RWPE2 (cell line): ENCODE data around the gene BRF1.

Experiments
- ATAC-seq: fragments of 200-7000 bp; cut with Tn5 transposase; 3 replicates; pipeline ENCODE4 v1.9.1; 2021; ENCODE audit warnings: low read depth
- DNase-seq: peaks from one replicate; pipeline ENCODE4 v3.0.0-alpha.2; 2020; ENCODE audit warnings: low spot score
- H3K27ac ChIP-seq: fragments of 450-650 bp; 2 replicates; pipeline ENCODE4 v1.5.1; 2017; ENCODE audit warnings: mild to moderate bottlenecking; ENCODE audit not compliant: poor library complexity, severe bottlenecking
- H3K27me3 ChIP-seq: fragments of 250-450 bp; sonication (Bioruptor Pico); 2 replicates; pipeline ENCODE4 v1.5.1; 2021; ENCODE audit warnings: mild to moderate bottlenecking, moderate library complexity; ENCODE audit not compliant: insufficient read depth, poor library complexity, severe bottlenecking
- H3K36me3 ChIP-seq: fragments of 250-450 bp; sonication (Bioruptor Pico); 2 replicates; pipeline ENCODE4 v1.5.1; 2020; ENCODE audit warnings: low read depth, mild to moderate bottlenecking, moderate library complexity
- H3K4me1 ChIP-seq: fragments of 250-450 bp; sonication (Bioruptor Pico); 2 replicates; pipeline ENCODE4 v1.5.1; 2021; ENCODE audit warnings: mild to moderate bottlenecking, moderate library complexity; ENCODE audit not compliant: insufficient read depth, poor library complexity, severe bottlenecking
- H3K4me3 ChIP-seq: fragments of 250-450 bp; sonication (Bioruptor Pico); 2 replicates; pipeline ENCODE4 v1.5.1; 2021; ENCODE audit warnings: mild to moderate bottlenecking, moderate library complexity; ENCODE audit not compliant: severe bottlenecking
- H3K9me3 ChIP-seq: fragments of 250-450 bp; sonication (Bioruptor Pico); 2 replicates; pipeline ENCODE4 v1.5.1; 2021; ENCODE audit warnings: mild to moderate bottlenecking, moderate library complexity; ENCODE audit not compliant: severe bottlenecking
- TF ChIP-seq, protein P1 (sequence below): fragments of 450-650 bp; IDR thresholded peaks from one replicate; pipeline ENCODE4 v1.5.1; 2017; ENCODE audit warnings: mild to moderate bottlenecking, moderate library complexity; ENCODE audit not compliant: poor library complexity, severe bottlenecking

The BRF1 gene

DNA sequence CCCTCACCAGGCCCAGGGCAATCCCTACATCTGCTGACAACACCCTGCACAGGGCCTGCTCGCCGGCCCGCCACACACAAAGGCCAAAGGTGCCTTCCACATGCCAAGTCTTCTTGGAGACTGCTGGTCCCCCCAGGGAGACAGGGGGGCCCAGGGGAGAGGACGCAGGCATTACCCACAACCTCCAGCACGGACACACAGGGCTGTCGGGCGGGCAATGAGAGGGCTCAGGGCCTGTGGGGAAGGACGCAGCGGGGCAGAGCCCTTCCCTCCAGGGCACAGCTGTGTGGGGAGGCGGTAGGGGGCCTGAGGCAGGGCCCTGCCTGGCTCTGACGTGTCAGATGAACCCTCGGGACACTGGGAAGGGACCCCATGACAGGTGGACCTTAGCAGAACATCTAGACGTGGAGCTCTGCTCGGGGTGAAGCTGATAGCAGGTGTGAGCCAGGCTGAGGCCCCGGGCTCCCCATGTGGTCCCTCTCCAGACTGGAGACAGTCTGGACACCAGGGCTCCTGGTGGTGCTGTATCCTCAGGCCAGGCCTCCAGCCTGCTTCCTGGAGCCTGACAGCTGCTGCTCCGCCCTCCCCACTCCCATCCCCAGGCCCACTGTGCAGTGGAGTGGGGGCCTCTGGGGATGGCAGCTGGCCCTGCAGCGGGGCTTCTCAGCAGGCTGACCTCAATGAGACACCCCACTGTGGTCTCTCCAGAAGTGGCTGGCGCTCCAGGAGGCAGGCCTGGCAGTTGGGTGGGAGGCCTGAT lies 88.1 kb downstream of the BRF1 start:
- no peak for ATAC-seq
- Histone ChIP-seq H3K4me1 (no peaks in the 10 kb centered on the region), H3K9me3 (no peaks in the 10 kb centered on the region), H3K4me3 (no peak overlapping the region), H3K27ac (no peak overlapping the region), H3K27me3 (no peaks in the 10 kb centered on the region), H3K36me3 (peaks cover 7% of the 10 kb centered on the region; the same call in 1 of the 2 replicates)
- TF ChIP-seq, protein P1, sequence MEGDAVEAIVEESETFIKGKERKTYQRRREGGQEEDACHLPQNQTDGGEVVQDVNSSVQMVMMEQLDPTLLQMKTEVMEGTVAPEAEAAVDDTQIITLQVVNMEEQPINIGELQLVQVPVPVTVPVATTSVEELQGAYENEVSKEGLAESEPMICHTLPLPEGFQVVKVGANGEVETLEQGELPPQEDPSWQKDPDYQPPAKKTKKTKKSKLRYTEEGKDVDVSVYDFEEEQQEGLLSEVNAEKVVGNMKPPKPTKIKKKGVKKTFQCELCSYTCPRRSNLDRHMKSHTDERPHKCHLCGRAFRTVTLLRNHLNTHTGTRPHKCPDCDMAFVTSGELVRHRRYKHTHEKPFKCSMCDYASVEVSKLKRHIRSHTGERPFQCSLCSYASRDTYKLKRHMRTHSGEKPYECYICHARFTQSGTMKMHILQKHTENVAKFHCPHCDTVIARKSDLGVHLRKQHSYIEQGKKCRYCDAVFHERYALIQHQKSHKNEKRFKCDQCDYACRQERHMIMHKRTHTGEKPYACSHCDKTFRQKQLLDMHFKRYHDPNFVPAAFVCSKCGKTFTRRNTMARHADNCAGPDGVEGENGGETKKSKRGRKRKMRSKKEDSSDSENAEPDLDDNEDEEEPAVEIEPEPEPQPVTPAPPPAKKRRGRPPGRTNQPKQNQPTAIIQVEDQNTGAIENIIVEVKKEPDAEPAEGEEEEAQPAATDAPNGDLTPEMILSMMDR, result no peak
- no peak for DNase-seq

DNA sequence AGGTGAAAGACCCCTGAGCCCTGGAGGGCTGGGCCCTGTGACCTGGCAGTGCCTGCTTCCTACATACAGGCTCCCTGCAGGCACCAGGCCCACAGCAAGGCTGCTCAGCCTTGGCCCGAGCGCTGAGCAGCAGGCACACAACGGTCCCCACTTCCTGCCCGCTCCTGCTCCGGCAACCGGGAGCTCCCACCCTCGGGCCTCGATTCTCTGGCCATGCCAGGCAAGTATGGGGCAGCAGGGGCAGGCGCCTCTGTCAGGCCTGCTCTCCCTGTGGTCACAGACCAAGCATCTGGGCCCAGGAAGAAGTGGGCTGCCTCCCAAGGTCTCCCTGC lies 89.1 kb downstream of the BRF1 start:
- Histone ChIP-seq H3K4me3 (no peak overlapping the region), H3K4me1 (no peaks in the 10 kb centered on the region), H3K9me3 (no peaks in the 10 kb centered on the region), H3K27ac (no peak overlapping the region), H3K36me3 (0 out of 2 replicates have a peak, but pooled peaks cover 3% of the 10 kb centered on the region), H3K27me3 (no peaks in the 10 kb centered on the region)
- ATAC-seq, result no peak
- TF ChIP-seq, protein P1, result no peak
- no peak for DNase-seq

DNA sequence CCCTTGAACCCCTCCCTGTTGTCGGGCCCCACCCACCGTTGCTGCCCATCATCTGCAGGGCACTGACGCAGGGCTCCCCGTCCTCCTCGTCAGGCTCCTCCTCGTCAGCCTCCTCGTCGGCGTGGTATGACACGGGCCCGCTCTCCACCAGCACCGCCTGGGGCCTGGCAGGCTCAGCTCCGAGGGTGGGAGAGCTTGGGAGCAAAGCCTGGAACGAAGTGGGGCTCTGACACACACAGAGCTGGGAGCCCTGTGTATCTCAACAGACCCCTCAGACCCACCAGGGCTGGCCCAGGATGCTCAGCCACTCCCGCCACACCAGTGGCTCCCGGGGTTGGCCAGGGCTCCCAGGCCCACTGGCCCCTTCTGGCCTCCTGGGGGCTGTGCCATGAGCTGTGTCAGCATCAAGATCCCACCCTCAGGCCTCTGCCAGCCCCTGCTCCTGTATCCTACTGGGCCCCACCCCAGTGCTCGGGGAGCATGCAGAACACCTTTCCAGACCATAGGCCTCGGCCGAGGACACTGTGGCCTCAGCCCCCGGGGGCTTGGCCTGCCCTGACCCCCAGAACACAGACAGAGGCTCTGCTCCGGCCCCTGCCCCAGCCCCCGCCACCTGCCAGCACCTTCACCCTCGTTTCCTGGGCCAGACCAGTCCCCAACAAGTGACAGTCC lies 89.6 kb downstream of the BRF1 start:
- TF ChIP-seq, protein P1, result no peak
- Histone ChIP-seq H3K36me3 (0 out of 2 replicates have a peak, but pooled peaks cover 3% of the 10 kb centered on the region), H3K27me3 (no peaks in the 10 kb centered on the region), H3K9me3 (no peaks in the 10 kb centered on the region), H3K27ac (no peak overlapping the region), H3K4me3 (no peak overlapping the region), H3K4me1 (no peaks in the 10 kb centered on the region)
- DNase-seq (no peak), ATAC-seq (no peak)

DNA sequence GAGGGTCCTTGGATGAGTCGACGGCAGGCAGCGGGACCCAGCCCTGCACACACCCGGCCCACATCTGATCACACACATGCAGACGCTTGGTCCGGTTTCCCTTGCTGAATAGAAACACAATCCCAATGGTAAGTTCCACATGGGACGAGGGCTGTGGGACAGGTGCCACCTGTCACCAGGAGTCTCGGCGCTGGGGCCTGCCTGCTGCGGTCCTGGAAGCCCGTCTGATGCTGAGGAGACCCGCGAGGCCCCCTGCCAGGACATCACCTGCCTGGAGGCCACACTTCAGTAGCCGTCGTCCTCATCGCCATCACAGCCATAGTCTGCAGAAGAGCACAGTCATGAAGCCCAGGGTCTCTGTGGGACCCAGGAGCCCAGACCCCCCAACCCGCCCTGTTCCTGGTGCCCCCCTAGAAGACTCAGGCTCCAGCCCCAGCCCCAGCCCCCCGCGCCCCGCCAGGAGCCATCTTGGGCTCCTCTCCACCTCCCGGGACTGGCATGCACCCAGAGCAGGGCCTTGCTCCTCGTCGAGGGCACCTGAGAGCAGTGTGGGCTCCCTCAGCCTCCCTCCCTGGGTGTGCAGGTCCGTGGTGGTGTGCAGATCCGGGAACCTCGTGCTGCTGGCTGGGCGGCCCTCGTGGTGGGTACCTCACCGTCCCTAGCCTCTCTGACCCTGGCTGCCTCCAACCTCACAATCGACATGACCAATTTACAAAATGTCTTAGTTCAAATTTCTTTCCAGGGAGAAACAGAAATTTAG lies 90.4 kb downstream of the BRF1 start:
- ATAC-seq, result no peak
- Histone ChIP-seq H3K27me3 (no peaks in the 10 kb centered on the region), H3K27ac (no peak overlapping the region), H3K4me3 (no peak overlapping the region), H3K36me3 (0 out of 2 replicates have a peak, but pooled peaks cover 3% of the 10 kb centered on the region), H3K4me1 (no peaks in the 10 kb centered on the region), H3K9me3 (no peaks in the 10 kb centered on the region)
- TF ChIP-seq, protein P1, result no peak
- no peak for DNase-seq
